Loucy (cell line): ENCODE results near the gene NFASC.

Experiments used
- H2AFZ ChIP-seq: fragments of 200-600 bp; sonication (generic); 2 replicates; pipeline ENCODE4 v1.6.0; 2016; ENCODE audit warnings: antibody characterized with exemption, mild to moderate bottlenecking, low read length, moderate library complexity
- H3F3A ChIP-seq: fragments of 200-600 bp; 2 replicates; pipeline ENCODE4 v1.6.0; 2016; ENCODE audit warnings: antibody characterized with exemption, low read depth, mild to moderate bottlenecking
- H3K27me3 ChIP-seq: fragments of 200-600 bp; sonication (generic); 2 replicates; pipeline ENCODE4 v1.6.1; 2014; ENCODE audit warnings: low read length, mild to moderate bottlenecking; ENCODE audit not compliant: insufficient read depth, poor library complexity, severe bottlenecking
- H3K36me3 ChIP-seq: fragments of 200-600 bp; sonication (generic); 2 replicates; pipeline ENCODE4 v1.6.1; 2016; ENCODE audit warnings: low read length; ENCODE audit not compliant: insufficient read depth
- H3K4me1 ChIP-seq: fragments of 200-600 bp; sonication (generic); 2 replicates; pipeline ENCODE4 v1.5.1; 2014; ENCODE audit warnings: low read length, mild to moderate bottlenecking; ENCODE audit not compliant: insufficient read depth, poor library complexity, severe bottlenecking
- H3K4me2 ChIP-seq: fragments of 200-600 bp; sonication (generic); 2 replicates; pipeline ENCODE4 v1.6.0; 2014; ENCODE audit warnings: antibody characterized with exemption, low read length, low read depth, mild to moderate bottlenecking; ENCODE audit not compliant: poor library complexity, severe bottlenecking
- H3K4me3 ChIP-seq: fragments of 200-600 bp; sonication (generic); 2 replicates; pipeline ENCODE4 v1.5.1; 2014; ENCODE audit warnings: low read length, mild to moderate bottlenecking, mixed read lengths; ENCODE audit not compliant: poor library complexity, severe bottlenecking
- H3K79me2 ChIP-seq: fragments of 200-600 bp; sonication (generic); 2 replicates; pipeline ENCODE4 v1.6.1; 2014; ENCODE audit warnings: low read length; ENCODE audit not compliant: insufficient read depth
- H3K9ac ChIP-seq: fragments of 200-600 bp; sonication (generic); 2 replicates; pipeline ENCODE4 v1.6.0; 2014; ENCODE audit warnings: mild to moderate bottlenecking, low read depth, low read length, moderate library complexity; ENCODE audit not compliant: poor library complexity, severe bottlenecking
- H3K9me2 ChIP-seq: fragments of 200-600 bp; sonication (generic); replicated peaks from 2 replicates; pipeline ENCODE4 v1.6.1; 2016; ENCODE audit warnings: low read depth, low read length, mixed read lengths
- H3K9me3 ChIP-seq: fragments of 200-600 bp; sonication (generic); 2 replicates; pipeline ENCODE4 v1.6.1; 2014; ENCODE audit warnings: mild to moderate bottlenecking, antibody characterized with exemption, low read length, low read depth; ENCODE audit not compliant: insufficient read depth
- H4K20me1 ChIP-seq: fragments of 200-600 bp; sonication (generic); 2 replicates; pipeline ENCODE4 v1.6.0; 2014; ENCODE audit warnings: antibody characterized with exemption, low read length, mild to moderate bottlenecking; ENCODE audit not compliant: insufficient read depth, poor library complexity, severe bottlenecking
- CTCF ChIP-seq: fragments of 200-600 bp; sonication (generic); conservative IDR thresholded peaks from 2 replicates; pipeline ENCODE4 v1.5.1; 2014; ENCODE audit warnings: mild to moderate bottlenecking, antibody characterized with exemption, low read length
- EZH2phosphoT487 ChIP-seq: fragments of 200-600 bp; IDR thresholded peaks from 2 replicates; pipeline ENCODE4 v1.6.1; 2018; ENCODE audit warnings: antibody characterized with exemption, mild to moderate bottlenecking, moderate library complexity, borderline replicate concordance

Gene NFASC

GRCh38 chr1:205060746-205061145 lies 190.1 kb downstream of the NFASC start:
- Histone ChIP-seq H2AFZ (no peak overlapping the region), H4K20me1 (no peaks in the 10 kb centered on the region), H3K27me3 (no peaks in the 10 kb centered on the region), H3K79me2 (no peaks in the 10 kb centered on the region), H3K9ac (no peak overlapping the region), H3F3A (no peaks in the 10 kb centered on the region), H3K9me2 (no peaks in the 10 kb centered on the region), H3K4me3 (no peak overlapping the region), H3K4me2 (no peak overlapping the region), H3K36me3 (no peaks in the 10 kb centered on the region), H3K4me1 (peaks cover 3% of the 10 kb centered on the region), H3K9me3 (no peaks in the 10 kb centered on the region)
- TF ChIP-seq CTCF (no peak), EZH2phosphoT487 (no peak)

- H3K4me2 ChIP-seq = no peak overlapping the region
- no peaks in the 10 kb centered on the region for H3K27me3 ChIP-seq
- H3F3A ChIP-seq = no peaks in the 10 kb centered on the region
- no peak for TF ChIP-seq EZH2phosphoT487
- no peak for TF ChIP-seq CTCF
- no peaks in the 10 kb centered on the region for H4K20me1 ChIP-seq
- no peak overlapping the region for H3K9ac ChIP-seq
- H2AFZ ChIP-seq = peak overlapping the region; percentile 85
- no peaks in the 10 kb centered on the region for H3K36me3 ChIP-seq
- H3K79me2 ChIP-seq = no peaks in the 10 kb centered on the region
- no peaks in the 10 kb centered on the region for H3K9me2 ChIP-seq
- H3K9me3 ChIP-seq = no peaks in the 10 kb centered on the region
- H3K4me3 ChIP-seq = no peak overlapping the region
- H3K4me1 ChIP-seq = peaks cover 3% of the 10 kb centered on the region
Observed at GRCh38 chr1:205061227-205061626, 190.6 kb downstream of the NFASC start.

GRCh38 chr1:205061665-205062069 lies 191.0 kb downstream of the NFASC start:
- H3K9ac ChIP-seq = peak overlapping the region; percentile 22

More at GRCh38 chr1:205061665-205062069, 191.0 kb downstream of the NFASC start:
- H3K4me2 ChIP-seq = no peak overlapping the region
- H3F3A ChIP-seq = no peaks in the 10 kb centered on the region
- no peak for TF ChIP-seq EZH2phosphoT487
- peak; percentile 93 for TF ChIP-seq CTCF
- peaks cover 3% of the 10 kb centered on the region for H3K4me1 ChIP-seq
- no peaks in the 10 kb centered on the region for H3K79me2 ChIP-seq
- no peaks in the 10 kb centered on the region for H3K9me3 ChIP-seq
- no peaks in the 10 kb centered on the region for H3K9me2 ChIP-seq
- H3K36me3 ChIP-seq = no peaks in the 10 kb centered on the region
- H4K20me1 ChIP-seq = no peaks in the 10 kb centered on the region
- H3K4me3 ChIP-seq = no peak overlapping the region
- no peaks in the 10 kb centered on the region for H3K27me3 ChIP-seq
- peak overlapping the region; percentile 85 for H2AFZ ChIP-seq
